Adrenal gland (tissue), 12 donors: Measurements from ENCODE around the gene NANOS3. TPM values are rescaled to one million over a fixed set of nuclear protein-coding genes. Genes with fewer than 3 reads are reported as not detected.

Experiments
- DNase-seq, 7 donors: peaks; one replicate each; pipeline ENCODE4 v3.0.0-alpha.2; 2019 to 2020
- H3K27ac ChIP-seq, 5 donors: fragments of 200-600 bp; sonication (generic) in 4 of 5; 1 replicate in 3 of 5; 2 replicates in 2 of 5; pipeline versions ENCODE4 v1.5.1 to v1.8.0; 2016 to 2020; ENCODE audit warnings: mild to moderate bottlenecking in 1 of 5
- H3K27me3 ChIP-seq: fragments of 200-600 bp; 2 replicates; pipeline ENCODE4 v1.8.0; 2021
- H3K36me3 ChIP-seq, 2 donors: fragments of 200-600 bp; replicated peaks in 1 of 2; 1 replicate in 1 of 2; 2 replicates in 1 of 2; pipeline versions ENCODE4 v1.5.1 to v1.8.0; 2018 to 2022
- H3K4me1 ChIP-seq, 2 donors: fragments of 200-600 bp; replicated peaks in 1 of 2; 1 replicate in 1 of 2; 2 replicates in 1 of 2; pipeline versions ENCODE4 v1.5.1 to v1.8.0; 2018 to 2021
- H3K4me3 ChIP-seq, 4 donors: fragments of 200-600 bp; sonication (generic) in 3 of 4; one replicate each; pipeline ENCODE4 v1.5.1; 2016 to 2018
- H3K9me3 ChIP-seq, 3 donors: fragments of 200-600 bp; sonication (generic) in 1 of 3; replicated peaks in 1 of 3; 1 replicate in 2 of 3; 2 replicates in 1 of 3; pipeline versions ENCODE4 v1.5.1 to v1.8.0; 2016 to 2021
- CTCF ChIP-seq, 6 experiments: fragments of 450-650 bp in 4 of 6; fragments of 200-600 bp in 2 of 6; sonication (generic) in 1 of 6; IDR thresholded peaks; 1 replicate in 5 of 6; 2 replicates in 1 of 6; pipeline versions ENCODE4 v1.5.1 to v1.8.0; 2016 to 2021; ENCODE audit warnings: antibody characterized with exemption in 6 of 6, mild to moderate bottlenecking in 2 of 6, moderate library complexity in 1 of 6
- POLR2A ChIP-seq, 2 donors: fragments of 450-650 bp; IDR thresholded peaks; one replicate each; pipeline ENCODE4 v1.6.1; 2017; ENCODE audit warnings: antibody characterized with exemption in 2 of 2, mild to moderate bottlenecking in 2 of 2, moderate library complexity in 1 of 2
- WGBS, 4 donors: extraction: QIAGEN DNeasy Blood & Tissue Kit in 2 of 4; methylation state at CpG; one replicate each; pipeline versions ENCODE4 v1.1.5 to v1.1.7; 2013 to 2017; 5-methylcytosine and 5-hydroxymethylcytosine counted together
- intact Hi-C, 2 donors: fragments of 100-400 bp; cut with DNase I; formaldehyde crosslinking; loops; one replicate each; pipeline versions ENCODE4 v1.14.1 to v1.15.0; 2022 to 2023
- polyA plus RNA-seq, 3 donors: library from polyadenylated mRNA; stranded (reverse); fragments of 200-250 nt in 2 of 3; fragments of 350-450 nt in 1 of 3; fragmentation: Illumina TruSeq in 1 of 3; extraction: RNeasy Lipid Tissue Mini Kit (QIAGEN cat#74804) in 1 of 3; gene quantifications; one replicate each; pipeline ENCODE4 v1.2.3, GENCODE V29; 2013 to 2014
- total RNA-seq, 9 donors: library from RNA; depleted of rRNA in 4 of 9; stranded (reverse); fragments of >200 nt in 4 of 9; fragments of 120-200 nt in 1 of 9; fragmentation: NEBNext Ultra II Directional in 1 of 9; extraction: Animal tissue kit (Norgen Biotek cat#: 25700) in 1 of 9; gene quantifications; one replicate each; pipeline versions ENCODE4 v1.1.0 to v1.2.4, GENCODE V29; 2013 to 2023
- donor health status: healthy with polysubstance abuse.
- donor health status: Bipolar disorder and iron deficiency.
- donor health status: DM: yes; HTN: yes; CAD: no.
- donor health status: DM: no; HTN: no; CAD: no.
- donor health status: DM: no; HTN: no; CAD: no.
- donor health status: DM: yes; HTN: yes; CAD: no.

NANOS3 gene
- total and polyA plus RNA-seq, 12 donors, result 0.28 to 1.9 (median 1.3) TPM; not detected in 8

GRCh38 chr19:13831537-13832467 lies 45.1 kb upstream of the NANOS3 start:
- 81 to 90% (median 84%) methylated on average over 21 to 22 of the region's 22 CpGs for WGBS, 4 donors
- TF ChIP-seq POLR2A (IDR thresholded peaks at IDR 0.05) (no peak), CTCF (IDR thresholded peaks at IDR 0.05) (no peak)
- Histone ChIP-seq H3K36me3 (peaks cover 0 to 32% of the 10 kb centered on the region in 2 donors), H3K27me3 (no peaks in the 10 kb centered on the region), H3K4me1 (peaks cover 20 to 37% of the 10 kb centered on the region in 2 donors), H3K9me3 (no peaks in the 10 kb centered on the region), H3K4me3 (no peak overlapping the region), H3K27ac (no peak overlapping the region)
- no peak for DNase-seq
- intact Hi-C loops, result no loop called here

DNA sequence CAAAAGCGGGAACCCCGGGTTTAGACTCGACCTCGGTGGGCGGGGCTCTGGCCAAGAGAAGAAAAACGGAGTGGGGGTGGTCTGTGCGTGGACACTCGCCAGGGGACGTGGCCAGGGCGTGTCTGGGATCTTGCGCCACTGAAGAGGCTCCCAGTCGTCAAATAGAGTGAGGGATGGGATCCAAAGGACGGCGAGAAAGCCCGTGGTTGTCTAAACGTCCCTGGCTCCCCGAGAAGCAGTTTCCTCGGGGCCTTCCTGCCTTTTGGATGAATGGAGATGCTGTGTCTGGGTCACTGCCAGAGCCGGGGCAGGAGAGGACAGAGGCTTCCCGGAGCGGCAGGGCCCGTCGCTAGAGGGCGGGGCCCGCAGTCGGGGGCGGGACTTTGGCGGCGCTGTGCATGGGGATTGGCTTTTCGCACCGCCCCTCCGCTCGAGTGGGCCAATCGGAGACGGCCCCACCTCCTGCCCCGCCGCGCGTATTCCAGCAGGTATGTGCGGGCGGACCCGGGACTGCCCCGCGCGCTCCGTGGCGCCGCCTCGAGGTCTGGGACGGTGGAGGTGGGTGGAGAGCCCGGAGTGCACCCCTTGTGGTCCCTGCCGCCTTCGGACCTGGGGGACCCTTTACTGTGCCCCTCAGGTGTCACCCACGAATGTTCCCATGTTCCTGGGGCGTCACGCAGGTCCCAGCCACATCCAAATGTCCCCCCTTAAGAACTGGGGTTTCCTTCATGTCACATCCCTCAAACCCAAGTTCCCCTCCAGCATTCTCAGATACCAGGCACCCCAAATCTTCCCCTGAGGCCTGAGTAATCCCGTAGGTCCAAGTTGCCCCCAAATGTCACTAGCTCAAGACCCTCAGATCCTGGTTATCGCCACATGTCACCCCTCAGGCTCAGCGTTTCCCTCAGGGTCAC lies 43.3 kb upstream of the NANOS3 start:
- peak overlapping the region; percentile 35 to 95 (median 67) for H3K27ac ChIP-seq
- 5 to 9% (median 6%) methylated on average over 16 to 59 of the region's 59 CpGs for WGBS, 4 donors

DNA sequence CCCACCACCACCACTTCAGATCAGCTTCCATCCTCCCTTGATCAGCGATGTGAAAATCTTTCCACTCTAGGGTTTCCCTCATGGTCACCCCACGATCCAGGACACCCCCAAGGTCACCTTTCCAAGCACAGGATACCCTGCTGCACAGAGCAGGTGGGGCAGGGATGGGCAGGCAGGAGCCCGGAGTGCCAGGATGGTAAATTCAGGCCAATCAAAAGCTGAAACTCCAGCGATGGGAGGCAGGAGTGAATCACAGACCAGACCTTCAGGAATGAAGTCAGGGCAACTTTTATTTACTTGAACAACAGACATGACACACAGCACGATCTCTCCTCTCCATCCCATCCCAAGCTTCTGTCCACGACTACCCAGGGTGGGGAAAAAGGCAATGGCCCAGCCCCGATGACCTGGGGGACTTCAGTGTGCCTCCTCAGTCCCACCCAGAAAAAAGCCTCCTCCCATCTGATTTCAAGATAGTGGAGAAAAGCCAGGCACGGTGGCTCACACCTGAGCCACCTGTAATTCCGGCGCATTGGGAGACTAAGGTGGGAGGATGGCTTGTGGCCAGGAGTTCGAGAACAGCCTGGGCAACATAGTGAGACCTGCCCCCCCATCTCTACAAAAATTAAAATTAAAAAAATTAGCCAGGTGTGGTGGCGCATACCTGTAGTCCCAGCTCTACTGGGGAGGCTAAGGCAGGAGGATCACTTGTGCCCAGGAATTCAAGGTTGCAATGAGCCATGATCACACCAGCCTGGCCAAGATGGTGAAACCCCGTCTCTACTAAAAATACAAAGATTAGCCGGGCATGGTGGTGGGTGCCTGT lies 42.5 kb upstream of the NANOS3 start:
- H3K36me3 ChIP-seq, result peaks cover 0 to 32% of the 10 kb centered on the region in 2 donors
- no peak for TF ChIP-seq POLR2A (IDR thresholded peaks at IDR 0.05)
- TF ChIP-seq CTCF (IDR thresholded peaks at IDR 0.05), result no peak
- H3K27ac ChIP-seq, result peak overlapping the region; percentile 35 to 95 (median 67)
- DNase-seq, result peak in 4 of 7 donors; percentile 62 to 68 (median 64)
- H3K4me1 ChIP-seq, result peaks cover 20 to 64% of the 10 kb centered on the region in 2 donors
- peak overlapping the region in 1 of 4 donors; percentile 27 for H3K4me3 ChIP-seq
- intact Hi-C loops, result no loop called here
- H3K27me3 ChIP-seq, result no peaks in the 10 kb centered on the region
- no peaks in the 10 kb centered on the region for H3K9me3 ChIP-seq
- 57 to 71% (median 61%) methylated on average over 11 to 14 of the region's 14 CpGs for WGBS, 4 donors

More for the DNA sequence above, 43.3 kb upstream of the NANOS3 start:
- Histone ChIP-seq H3K4me1 (peaks cover 20 to 55% of the 10 kb centered on the region in 2 donors), H3K36me3 (peaks cover 0 to 32% of the 10 kb centered on the region in 2 donors), H3K4me3 (peak overlapping the region in 1 of 4 donors; percentile 27), H3K27me3 (no peaks in the 10 kb centered on the region), H3K9me3 (no peaks in the 10 kb centered on the region)
- DNase-seq, result peak; percentile 96 to 98 (median 97)
- intact Hi-C loops, result no loop called here
- TF ChIP-seq POLR2A (IDR thresholded peaks at IDR 0.05), result no peak
- TF ChIP-seq CTCF (IDR thresholded peaks at IDR 0.05), result peak in 5 of 6 experiments; percentile 25 to 46 (median 36)
